BLaER1 (cell line): Measurements from ENCODE around the gene HLA-DMA.

Experiments
- H3K27ac ChIP-seq: shearing (Covaris generic); formaldehyde crosslinking; 2 replicates; pipeline ENCODE4 v1.8.1; 2022
- H3K27me3 ChIP-seq: shearing (Covaris generic); formaldehyde crosslinking; 2 replicates; pipeline ENCODE4 v1.8.1; 2022
- H3K36me3 ChIP-seq: shearing (Covaris generic); formaldehyde crosslinking; 2 replicates; pipeline ENCODE4 v1.8.1; 2022
- H3K4me1 ChIP-seq: shearing (Covaris generic); formaldehyde crosslinking; 2 replicates; pipeline ENCODE4 v1.8.1; 2022
- H3K4me2 ChIP-seq: shearing (Covaris generic); formaldehyde crosslinking; 2 replicates; pipeline ENCODE4 v1.8.1; 2022
- H3K4me3 ChIP-seq: shearing (Covaris generic); formaldehyde crosslinking; 2 replicates; pipeline ENCODE4 v1.8.1; 2022
- H3K9ac ChIP-seq: shearing (Covaris generic); formaldehyde crosslinking; 2 replicates; pipeline ENCODE4 v1.8.1; 2022
- H3K9me3 ChIP-seq: shearing (Covaris generic); formaldehyde crosslinking; 2 replicates; pipeline ENCODE4 v1.8.1; 2022
- H4K20me1 ChIP-seq: shearing (Covaris generic); formaldehyde crosslinking; 2 replicates; pipeline ENCODE4 v1.8.1; 2022
- Cebpa-rat ChIP-seq: shearing (Covaris generic); IDR thresholded peaks from 2 replicates; pipeline ENCODE4 v1.8.1; 2022

Gene HLA-DMA

GRCh38 chr6:32983493-32983848 lies 30.6 kb upstream of the HLA-DMA start:
- no peak for TF ChIP-seq Cebpa-rat
- H3K27ac ChIP-seq = no peak overlapping the region
- H3K9me3 ChIP-seq = no peaks in the 10 kb centered on the region
- no peak overlapping the region for H3K4me2 ChIP-seq
- no peak overlapping the region for H3K4me3 ChIP-seq
- H3K36me3 ChIP-seq = peaks cover 52% of the 10 kb centered on the region
- H3K9ac ChIP-seq = no peak overlapping the region
- H4K20me1 ChIP-seq = peaks cover 62% of the 10 kb centered on the region
- peaks cover 21% of the 10 kb centered on the region for H3K4me1 ChIP-seq
- H3K27me3 ChIP-seq = no peaks in the 10 kb centered on the region

- peaks cover 68% of the 10 kb centered on the region for H4K20me1 ChIP-seq
- H3K36me3 ChIP-seq = peaks cover 58% of the 10 kb centered on the region
- H3K4me3 ChIP-seq = no peak overlapping the region
- peaks cover 27% of the 10 kb centered on the region for H3K4me1 ChIP-seq
- no peak overlapping the region for H3K4me2 ChIP-seq
- TF ChIP-seq Cebpa-rat = no peak
- no peaks in the 10 kb centered on the region for H3K9me3 ChIP-seq
- no peak overlapping the region for H3K9ac ChIP-seq
- H3K27ac ChIP-seq = no peak overlapping the region; the same call in 1 of the 2 replicates
- no peaks in the 10 kb centered on the region for H3K27me3 ChIP-seq
Observed at GRCh38 chr6:32982702-32983492, 30.0 kb upstream of the HLA-DMA start.

DNA sequence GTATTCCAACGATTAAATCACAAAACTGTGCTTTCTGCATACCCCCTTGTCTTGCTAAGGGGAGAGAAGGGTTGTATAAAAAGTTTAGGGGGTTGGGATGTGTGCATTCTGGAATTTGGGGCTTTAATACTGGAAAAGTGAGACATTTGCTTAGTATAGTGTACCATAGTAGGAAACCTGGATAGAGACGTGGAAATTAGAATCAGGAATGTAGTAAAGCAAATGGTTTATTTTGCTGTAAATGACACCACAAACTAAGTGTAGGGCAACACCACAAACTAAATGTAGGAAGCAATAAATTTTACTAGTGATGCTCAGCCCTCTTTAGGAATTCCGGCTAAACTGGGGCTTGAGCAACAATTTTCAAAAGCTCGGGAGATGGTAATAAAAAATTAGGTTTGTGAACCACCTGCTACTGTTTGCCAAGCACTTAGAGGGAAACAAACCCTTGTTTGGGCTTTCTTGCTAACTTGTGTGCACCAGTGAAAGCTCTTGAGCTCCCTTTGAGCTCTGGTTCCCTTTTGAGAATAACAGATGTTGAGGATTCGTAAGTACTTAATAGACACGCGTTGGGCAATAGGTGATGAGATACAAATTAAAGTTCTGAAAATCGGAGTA lies 29.3 kb upstream of the HLA-DMA start:
- no peaks in the 10 kb centered on the region for H3K9me3 ChIP-seq
- H3K4me1 ChIP-seq = peaks cover 34% of the 10 kb centered on the region
- H3K27ac ChIP-seq = no peak overlapping the region
- no peak for TF ChIP-seq Cebpa-rat
- H4K20me1 ChIP-seq = peaks cover 75% of the 10 kb centered on the region
- no peak overlapping the region for H3K4me2 ChIP-seq
- H3K36me3 ChIP-seq = peaks cover 65% of the 10 kb centered on the region
- H3K9ac ChIP-seq = no peak overlapping the region
- no peaks in the 10 kb centered on the region for H3K27me3 ChIP-seq
- H3K4me3 ChIP-seq = no peak overlapping the region

DNA sequence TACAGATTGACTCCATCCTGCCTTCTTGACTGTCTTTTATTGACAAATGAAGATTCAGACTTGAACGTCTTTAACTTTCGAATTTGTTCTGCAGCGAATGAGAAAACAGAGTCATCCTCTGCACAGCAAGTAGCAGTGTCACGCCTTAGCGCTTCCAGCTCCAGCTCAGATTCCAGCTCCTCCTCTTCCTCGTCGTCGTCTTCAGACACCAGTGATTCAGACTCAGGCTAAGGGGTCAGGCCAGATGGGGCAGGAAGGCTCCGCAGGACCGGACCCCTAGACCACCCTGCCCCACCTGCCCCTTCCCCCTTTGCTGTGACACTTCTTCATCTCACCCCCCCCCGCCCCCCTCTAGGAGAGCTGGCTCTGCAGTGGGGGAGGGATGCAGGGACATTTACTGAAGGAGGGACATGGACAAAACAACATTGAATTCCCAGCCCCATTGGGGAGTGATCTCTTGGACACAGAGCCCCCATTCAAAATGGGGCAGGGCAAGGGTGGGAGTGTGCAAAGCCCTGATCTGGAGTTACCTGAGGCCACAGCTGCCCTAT lies 27.7 kb upstream of the HLA-DMA start:
- Histone ChIP-seq H3K4me2 (no peak overlapping the region), H3K27ac (no peak overlapping the region), H4K20me1 (peaks cover 91% of the 10 kb centered on the region), H3K4me3 (no peak overlapping the region), H3K9ac (no peak overlapping the region), H3K9me3 (no peaks in the 10 kb centered on the region), H3K4me1 (peaks cover 50% of the 10 kb centered on the region), H3K36me3 (peaks cover 81% of the 10 kb centered on the region), H3K27me3 (no peaks in the 10 kb centered on the region)
- no peak for TF ChIP-seq Cebpa-rat

DNA sequence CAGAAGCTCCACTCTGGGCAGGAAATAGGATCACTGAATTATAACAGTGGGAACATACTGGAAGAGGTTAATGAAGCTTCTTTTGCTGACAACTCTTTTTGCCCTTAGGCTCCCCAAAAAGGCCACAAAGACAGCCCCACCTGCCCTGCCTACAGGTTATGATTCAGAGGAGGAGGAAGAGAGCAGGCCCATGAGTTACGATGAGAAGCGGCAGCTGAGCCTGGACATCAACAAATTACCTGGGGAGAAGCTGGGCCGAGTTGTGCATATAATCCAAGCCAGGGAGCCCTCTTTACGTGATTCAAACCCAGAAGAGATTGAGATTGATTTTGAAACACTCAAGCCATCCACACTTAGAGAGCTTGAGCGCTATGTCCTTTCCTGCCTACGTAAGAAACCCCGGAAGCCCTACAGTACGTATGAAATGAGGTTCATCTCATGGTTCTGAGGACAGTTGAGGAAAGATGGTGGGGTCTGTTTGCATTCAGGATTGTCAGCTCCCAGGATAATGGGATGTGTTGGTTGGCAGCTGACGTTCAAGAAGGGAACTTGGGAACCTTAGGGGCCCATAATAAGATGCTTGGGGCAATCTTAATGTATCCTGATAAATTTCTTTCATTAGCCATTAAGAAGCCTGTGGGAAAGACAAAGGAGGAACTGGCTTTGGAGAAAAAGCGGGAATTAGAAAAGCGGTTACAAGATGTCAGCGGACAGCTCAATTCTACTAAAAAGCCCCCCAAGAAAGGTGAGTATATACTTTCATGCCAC lies 27.0 kb upstream of the HLA-DMA start:
- Histone ChIP-seq H3K4me1 (peaks cover 57% of the 10 kb centered on the region), H3K9me3 (no peaks in the 10 kb centered on the region), H3K27me3 (no peaks in the 10 kb centered on the region), H3K4me2 (no peak overlapping the region), H3K9ac (no peak overlapping the region), H3K27ac (no peak overlapping the region), H3K4me3 (no peak overlapping the region), H4K20me1 (peaks cover 98% of the 10 kb centered on the region), H3K36me3 (peaks cover 88% of the 10 kb centered on the region)
- no peak for TF ChIP-seq Cebpa-rat

DNA sequence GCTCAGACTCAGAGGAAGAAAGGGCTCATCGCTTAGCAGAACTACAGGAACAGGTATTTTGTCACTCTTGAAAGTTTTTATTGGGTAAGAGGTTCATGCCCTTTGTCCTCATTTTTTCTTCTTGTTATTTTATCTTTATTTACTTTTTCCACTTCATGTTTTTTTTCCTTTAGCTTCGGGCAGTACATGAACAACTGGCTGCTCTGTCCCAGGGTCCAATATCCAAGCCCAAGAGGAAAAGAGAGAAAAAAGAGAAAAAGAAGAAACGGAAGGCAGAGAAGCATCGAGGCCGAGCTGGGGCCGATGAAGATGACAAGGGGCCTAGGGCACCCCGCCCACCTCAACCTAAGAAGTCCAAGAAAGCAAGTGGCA lies 25.0 kb upstream of the HLA-DMA start:
- Histone ChIP-seq H3K9ac (no peak overlapping the region; the same call in 1 of the 2 replicates), H3K4me2 (0 out of 2 replicates have a peak overlapping the region, but pooled peaks have one; percentile 99), H3K4me1 (peaks cover 60% of the 10 kb centered on the region), H3K9me3 (no peaks in the 10 kb centered on the region; the same call in 1 of the 2 replicates), H3K36me3 (peaks cover 100% of the 10 kb centered on the region), H3K4me3 (no peak overlapping the region), H3K27me3 (no peaks in the 10 kb centered on the region), H3K27ac (no peak overlapping the region), H4K20me1 (peaks cover 100% of the 10 kb centered on the region)
- TF ChIP-seq Cebpa-rat = no peak

DNA sequence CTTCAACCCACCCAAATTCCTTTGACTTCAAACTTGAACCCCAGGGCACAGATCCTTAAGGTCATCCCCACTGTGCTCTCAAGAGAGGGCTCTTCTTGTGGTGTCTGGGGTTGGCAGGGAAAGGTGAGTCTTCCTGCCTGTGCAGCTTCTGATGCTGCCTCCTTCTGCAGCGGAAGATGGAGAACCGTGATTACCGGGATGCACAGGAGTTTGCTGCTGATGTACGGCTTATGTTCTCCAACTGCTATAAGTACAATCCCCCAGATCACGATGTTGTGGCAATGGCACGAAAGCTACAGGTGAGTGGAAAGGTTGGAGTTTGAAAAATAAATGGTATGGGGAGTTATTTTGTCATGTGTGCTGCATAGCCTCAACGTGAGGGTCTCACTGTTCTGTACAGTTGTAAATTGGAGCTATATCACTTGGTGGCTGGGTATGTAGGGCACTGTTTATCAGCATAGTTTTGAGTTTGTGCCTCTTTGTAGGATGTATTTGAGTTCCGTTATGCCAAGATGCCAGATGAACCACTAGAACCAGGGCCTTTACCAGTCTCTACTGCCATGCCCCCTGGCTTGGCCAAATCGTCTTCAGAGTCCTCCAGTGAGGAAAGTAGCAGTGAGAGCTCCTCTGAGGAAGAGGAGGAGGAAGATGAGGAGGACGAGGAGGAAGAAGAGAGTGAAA lies 24.5 kb upstream of the HLA-DMA start:
- H3K4me2 ChIP-seq = peak overlapping the region; percentile 99; the same call in 1 of the 2 replicates

DNA sequence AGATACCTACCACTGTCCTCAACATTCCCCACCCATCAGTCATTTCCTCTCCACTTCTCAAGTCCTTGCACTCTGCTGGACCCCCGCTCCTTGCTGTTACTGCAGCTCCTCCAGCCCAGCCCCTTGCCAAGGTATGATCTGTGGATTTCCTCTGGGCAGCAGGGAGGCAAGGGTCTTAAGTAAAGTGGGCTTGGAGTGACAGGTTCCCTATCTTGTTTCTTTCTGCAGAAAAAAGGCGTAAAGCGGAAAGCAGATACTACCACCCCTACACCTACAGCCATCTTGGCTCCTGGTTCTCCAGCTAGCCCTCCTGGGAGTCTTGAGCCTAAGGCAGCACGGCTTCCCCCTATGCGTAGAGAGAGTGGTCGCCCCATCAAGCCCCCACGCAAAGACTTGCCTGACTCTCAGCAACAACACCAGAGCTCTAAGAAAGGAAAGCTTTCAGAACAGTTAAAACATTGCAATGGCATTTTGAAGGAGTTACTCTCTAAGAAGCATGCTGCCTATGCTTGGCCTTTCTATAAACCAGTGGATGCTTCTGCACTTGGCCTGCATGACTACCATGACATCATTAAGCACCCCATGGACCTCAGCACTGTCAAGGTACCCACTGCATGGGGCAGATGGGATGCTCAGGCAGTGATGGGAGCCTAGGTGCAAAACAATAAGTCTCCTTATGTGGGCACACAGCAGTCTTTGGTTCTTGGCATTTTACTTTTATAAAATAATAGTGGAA lies 23.6 kb upstream of the HLA-DMA start:
- peak overlapping the region; percentile 100; the same call in 1 of the 2 replicates for H3K4me3 ChIP-seq
- H4K20me1 ChIP-seq = peaks cover 94% of the 10 kb centered on the region
- H3K4me2 ChIP-seq = peak overlapping the region; percentile 99
- no peaks in the 10 kb centered on the region for H3K27me3 ChIP-seq
- no peak overlapping the region for H3K27ac ChIP-seq
- H3K9ac ChIP-seq = peak overlapping the region; percentile 99; the same call in 1 of the 2 replicates
- TF ChIP-seq Cebpa-rat = no peak
- H3K36me3 ChIP-seq = peaks cover 93% of the 10 kb centered on the region
- H3K9me3 ChIP-seq = no peaks in the 10 kb centered on the region; the same call in 1 of the 2 replicates
- H3K4me1 ChIP-seq = peaks cover 58% of the 10 kb centered on the region

More for the DNA sequence above, 24.5 kb upstream of the HLA-DMA start:
- Histone ChIP-seq H3K4me3 (no peak overlapping the region), H3K27me3 (no peaks in the 10 kb centered on the region), H4K20me1 (peaks cover 100% of the 10 kb centered on the region), H3K9ac (peak overlapping the region; percentile 44; the same call in 1 of the 2 replicates), H3K4me1 (peaks cover 58% of the 10 kb centered on the region), H3K27ac (no peak overlapping the region), H3K9me3 (no peaks in the 10 kb centered on the region; the same call in 1 of the 2 replicates), H3K36me3 (peaks cover 100% of the 10 kb centered on the region)
- TF ChIP-seq Cebpa-rat = no peak
